ENCODE results near the gene DHCR24.

Gene DHCR24

GRCh38 chr1:54863267-54863665 lies 23.7 kb downstream of the DHCR24 start:
- no peak for DNase-seq

DNA sequence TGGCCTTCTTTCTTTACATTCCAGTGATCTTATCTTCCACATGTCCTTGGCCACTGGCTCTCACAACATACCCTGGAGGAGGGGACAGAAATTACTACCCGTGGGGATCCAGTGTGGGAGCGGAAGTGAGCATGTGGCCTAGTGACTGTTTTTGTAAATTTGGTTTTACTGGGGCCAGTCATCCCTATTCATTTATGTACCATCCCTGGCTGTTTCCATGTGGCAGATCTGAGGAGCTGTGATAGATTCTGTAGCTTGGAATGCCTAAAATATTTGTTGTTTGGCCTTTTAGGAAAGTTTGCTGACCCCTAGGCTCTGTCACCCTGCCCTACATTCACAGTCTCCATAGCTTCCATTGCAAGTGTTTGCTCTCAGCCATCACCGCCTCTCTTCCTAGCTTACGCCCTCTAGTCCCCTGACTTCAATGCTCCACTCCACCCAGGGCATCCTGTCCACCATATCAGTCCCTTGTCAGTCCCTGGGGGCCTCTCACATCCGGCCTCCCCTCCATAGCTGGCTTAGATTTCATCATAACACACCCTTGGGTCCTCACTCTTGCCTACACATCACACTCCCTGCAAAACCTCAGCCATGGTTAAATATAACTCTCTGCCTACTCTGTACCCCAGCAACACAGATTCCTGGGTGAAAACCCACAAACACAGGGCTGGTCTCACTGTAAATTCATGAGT lies 25.8 kb downstream of the DHCR24 start:
- no peak for DNase-seq

DNA sequence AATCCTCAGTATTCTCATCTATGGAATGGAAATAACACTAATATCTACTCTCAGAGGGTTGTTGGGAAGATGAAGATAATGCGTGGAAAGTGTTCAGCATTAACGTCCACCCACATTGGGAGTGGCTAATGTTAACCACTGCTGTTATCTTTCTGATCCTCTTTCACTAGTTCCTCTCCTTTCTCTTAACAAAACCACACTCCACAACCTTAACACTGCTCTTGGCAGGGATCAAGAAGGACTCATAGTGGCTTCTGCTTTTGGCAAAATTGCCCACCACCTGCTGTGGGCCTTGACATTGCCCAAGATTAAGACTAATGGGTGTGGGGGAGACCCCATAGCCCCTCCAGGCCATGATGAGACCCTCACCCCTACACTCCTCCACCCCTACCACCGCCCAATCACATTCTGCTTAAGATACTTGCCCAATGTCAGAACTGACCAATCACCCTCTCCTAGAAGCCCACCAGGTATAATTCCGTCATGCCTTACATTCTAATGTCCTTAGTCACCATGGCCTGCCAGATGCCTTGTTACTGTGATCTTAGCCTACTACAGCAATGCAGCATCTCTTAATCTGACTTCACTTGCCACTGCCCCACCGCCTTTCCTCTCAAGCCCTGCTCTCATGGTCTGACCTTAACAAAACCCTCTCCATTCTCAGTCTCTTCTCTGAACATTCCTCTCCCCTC lies 27.1 kb downstream of the DHCR24 start:
- no peak for DNase-seq

GRCh38 chr1:54857746-54858561 lies 29.0 kb downstream of the DHCR24 start:
- DNase-seq = no peak

DNA sequence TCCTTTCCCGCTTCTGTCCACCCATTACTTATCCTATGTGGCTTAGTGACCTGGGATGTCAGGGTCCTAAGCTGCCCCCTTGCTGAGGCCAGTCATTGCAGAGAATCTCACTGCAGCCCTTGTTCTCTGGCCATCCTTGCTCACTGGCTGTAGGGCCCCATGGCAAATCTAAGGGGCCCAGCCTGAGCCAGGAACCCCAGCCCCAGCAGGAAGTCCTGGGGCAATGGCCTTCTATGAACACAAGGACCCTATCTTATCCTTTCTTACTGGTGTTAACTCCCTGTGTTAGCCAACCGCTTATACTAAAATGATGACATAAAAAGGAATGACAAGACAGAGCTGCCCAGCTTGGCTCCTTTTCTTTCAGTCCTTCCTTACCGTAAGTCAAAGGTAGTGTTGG lies 29.9 kb downstream of the DHCR24 start:
- DNase-seq = no peak

- no peak for DNase-seq
Measured at GRCh38 chr1:54854381-54855020, 32.5 kb downstream of the DHCR24 start.

- DNase-seq = no peak
Measured at GRCh38 chr1:54853793-54854370, 33.1 kb downstream of the DHCR24 start.

- DNase-seq = no peak
Measured at GRCh38 chr1:54853096-54853792, 33.8 kb downstream of the DHCR24 start.

DNA sequence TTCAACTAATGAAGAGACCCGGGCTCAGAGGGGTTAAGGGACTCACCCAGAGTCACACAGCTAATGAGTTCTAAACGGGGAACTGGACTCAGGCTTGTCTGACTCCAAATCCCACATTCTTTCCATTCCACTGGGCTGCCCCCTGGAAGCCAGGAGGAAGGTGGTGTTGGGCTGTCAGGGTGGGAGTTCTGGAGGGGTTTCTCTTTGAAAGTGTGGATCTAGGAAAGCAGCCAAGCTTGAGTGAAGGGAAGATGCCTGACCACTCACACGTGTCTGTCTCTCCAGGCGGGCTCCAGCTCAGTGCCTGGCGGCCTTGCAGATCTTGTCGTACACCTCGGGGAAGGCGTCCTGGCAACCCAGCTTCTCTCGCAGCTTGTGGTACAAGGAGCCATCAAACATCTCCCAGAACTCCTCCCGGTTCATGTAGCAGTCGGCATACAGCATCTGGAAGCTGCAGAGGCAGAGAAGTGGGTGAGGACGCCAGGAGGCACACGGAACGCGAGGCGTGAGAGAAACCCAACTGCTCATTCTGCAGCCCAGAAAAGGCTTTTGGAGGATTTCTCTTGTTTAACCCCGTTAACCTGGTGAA lies 35.0 kb downstream of the DHCR24 start:
- DNase-seq = no peak

DNA sequence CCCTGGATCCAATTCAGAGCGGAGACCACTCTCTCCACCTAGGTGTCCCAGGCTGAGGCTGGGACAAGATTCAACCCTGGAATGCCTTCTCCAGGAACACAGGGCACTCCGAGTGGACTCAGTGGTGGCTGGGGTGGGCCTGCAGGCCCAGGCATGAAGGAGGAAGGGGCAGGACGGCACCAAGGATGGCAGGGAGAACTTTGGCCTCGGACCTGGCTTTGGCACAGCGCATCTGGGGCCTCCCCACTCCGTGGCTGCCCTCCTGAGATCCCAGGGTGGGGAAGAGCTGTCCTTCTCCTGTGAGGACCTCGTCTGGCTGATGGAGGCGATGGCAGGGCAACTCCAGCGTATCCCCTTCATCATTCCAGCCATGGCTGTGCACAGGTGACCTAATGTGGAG lies 35.6 kb downstream of the DHCR24 start:
- no peak for DNase-seq

- DNase-seq = no peak
Measured at GRCh38 chr1:54850737-54851136, 36.3 kb downstream of the DHCR24 start.

- no peak for DNase-seq
Measured at GRCh38 chr1:54850069-54850730, 36.8 kb downstream of the DHCR24 start.

GRCh38 chr1:54849219-54850068 lies 37.6 kb downstream of the DHCR24 start:
- no peak for DNase-seq

- no peak for DNase-seq
Measured at GRCh38 chr1:54848134-54848948, 38.7 kb downstream of the DHCR24 start.

DNA sequence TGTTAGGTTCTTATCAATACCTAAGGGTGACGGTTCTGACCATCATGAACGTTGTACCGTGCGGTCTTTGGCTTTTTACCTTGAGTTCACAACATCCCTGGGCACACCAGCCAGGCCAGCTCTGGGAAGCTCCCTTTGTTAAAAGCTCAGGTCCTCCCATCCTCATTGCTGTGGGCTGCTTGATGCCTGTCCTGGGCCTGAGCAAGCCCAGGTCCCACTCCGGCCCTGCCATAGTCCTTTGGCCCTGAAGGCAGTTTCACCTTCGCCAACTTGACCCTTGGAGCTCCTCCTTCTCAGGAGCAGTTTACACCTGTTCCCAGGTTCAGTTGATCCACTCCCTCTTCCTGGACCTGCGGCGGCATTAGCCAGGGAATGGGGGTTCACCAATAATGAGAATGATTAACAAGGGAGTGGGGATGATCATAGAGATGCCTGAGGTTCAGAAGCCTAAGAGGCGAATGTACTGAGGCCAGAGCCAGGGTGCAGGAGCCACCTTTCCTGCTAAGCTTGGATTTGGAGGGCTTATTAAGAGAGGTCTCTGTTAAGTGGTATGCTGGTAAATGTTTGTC lies 40.2 kb downstream of the DHCR24 start:
- no peak for DNase-seq

DNA sequence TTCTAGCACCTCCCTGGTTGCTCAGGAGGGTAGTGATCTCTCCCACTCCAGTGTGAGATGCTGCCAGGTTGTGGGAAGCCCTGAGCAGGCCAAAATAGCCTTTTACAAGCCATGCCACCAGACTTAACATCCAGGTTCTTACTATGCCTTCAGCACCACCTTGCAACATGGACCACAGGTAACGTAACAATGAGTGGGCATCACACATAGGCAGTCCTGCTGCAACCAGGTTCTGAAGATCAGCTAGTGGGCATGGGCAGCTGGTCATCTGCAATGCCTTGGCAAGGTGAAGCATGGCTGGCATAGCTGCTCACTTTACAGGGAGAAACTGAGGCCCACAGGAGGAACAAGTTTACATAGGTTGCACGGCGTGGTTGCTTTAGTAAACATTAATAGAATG lies 40.7 kb downstream of the DHCR24 start:
- DNase-seq = no peak

- no peak for DNase-seq
Measured at GRCh38 chr1:54845772-54846171, 41.2 kb downstream of the DHCR24 start.

GRCh38 chr1:54844564-54844963 lies 42.4 kb downstream of the DHCR24 start:
- no peak for DNase-seq

- no peak for DNase-seq
Measured at GRCh38 chr1:54843449-54843848, 43.5 kb downstream of the DHCR24 start.

Data from activated gamma-delta T cell (primary cell).